22Rv1 (cell line): ENCODE measurements around the gene LILRA6.
"Not testable (repeated sequence)": the region's sequence is repeated elsewhere in the genome, so short reads cannot be mapped to it uniquely, and the experiment has no call there.

ENCODE experiments used
- ZFX ChIP-seq: fragments of 450-650 bp; IDR thresholded peaks from 2 replicates; pipeline ENCODE4 v1.6.1; 2017; ENCODE audit warnings: antibody characterized with exemption, borderline replicate concordance
- TF ChIP-seq, protein P1 (sequence below): fragments of 450-650 bp; IDR thresholded peaks from 2 replicates; pipeline ENCODE4 v1.5.1; 2017; ENCODE audit warnings: mild to moderate bottlenecking

DNA sequence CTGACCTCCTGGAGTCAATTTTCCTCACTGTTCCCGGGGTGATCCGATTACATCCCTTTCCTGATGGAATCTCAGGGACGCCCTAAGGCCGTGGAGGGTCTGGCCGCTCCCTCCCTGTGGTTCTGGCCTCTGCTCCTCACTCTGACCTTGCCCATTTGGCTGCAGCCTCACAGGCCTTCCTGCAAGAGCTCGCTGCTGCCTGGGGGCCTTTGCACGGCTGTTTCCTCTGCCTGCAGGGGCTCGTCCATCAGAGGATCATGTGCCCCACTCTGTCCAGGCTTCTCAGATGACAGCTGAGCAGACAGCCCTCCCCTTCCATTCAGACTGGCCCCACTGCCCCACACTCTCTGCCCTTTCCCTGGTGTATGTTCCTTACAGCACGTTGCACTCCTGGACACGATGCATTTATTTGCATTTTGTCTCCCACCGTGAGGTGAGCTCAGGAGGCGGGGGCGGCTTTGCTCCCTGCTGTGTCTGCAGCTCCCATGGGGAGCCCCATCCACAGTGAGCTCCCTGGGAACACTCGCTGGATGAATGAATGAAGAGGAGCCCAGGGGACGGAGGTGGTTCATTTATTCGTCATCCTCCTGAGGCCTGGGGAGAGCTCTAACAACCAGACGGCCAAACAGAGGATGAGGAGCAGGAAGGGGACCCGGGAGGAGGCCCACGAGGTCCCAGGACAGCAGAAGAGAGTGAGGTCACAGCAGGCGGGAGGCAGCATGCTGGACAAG is 24.9 kb downstream of the LILRA6 start:
- not testable (repeated sequence) for TF ChIP-seq ZFX
- TF ChIP-seq, protein P1, sequence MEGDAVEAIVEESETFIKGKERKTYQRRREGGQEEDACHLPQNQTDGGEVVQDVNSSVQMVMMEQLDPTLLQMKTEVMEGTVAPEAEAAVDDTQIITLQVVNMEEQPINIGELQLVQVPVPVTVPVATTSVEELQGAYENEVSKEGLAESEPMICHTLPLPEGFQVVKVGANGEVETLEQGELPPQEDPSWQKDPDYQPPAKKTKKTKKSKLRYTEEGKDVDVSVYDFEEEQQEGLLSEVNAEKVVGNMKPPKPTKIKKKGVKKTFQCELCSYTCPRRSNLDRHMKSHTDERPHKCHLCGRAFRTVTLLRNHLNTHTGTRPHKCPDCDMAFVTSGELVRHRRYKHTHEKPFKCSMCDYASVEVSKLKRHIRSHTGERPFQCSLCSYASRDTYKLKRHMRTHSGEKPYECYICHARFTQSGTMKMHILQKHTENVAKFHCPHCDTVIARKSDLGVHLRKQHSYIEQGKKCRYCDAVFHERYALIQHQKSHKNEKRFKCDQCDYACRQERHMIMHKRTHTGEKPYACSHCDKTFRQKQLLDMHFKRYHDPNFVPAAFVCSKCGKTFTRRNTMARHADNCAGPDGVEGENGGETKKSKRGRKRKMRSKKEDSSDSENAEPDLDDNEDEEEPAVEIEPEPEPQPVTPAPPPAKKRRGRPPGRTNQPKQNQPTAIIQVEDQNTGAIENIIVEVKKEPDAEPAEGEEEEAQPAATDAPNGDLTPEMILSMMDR = not testable (repeated sequence)
